ENCODE results near the gene SLC25A22.

Gene SLC25A22

GRCh38 chr11:764322-765024 lies 33.6 kb downstream of the SLC25A22 start:
- Histone ChIP-seq H3K9ac (ENCODE audit: low read length in 2 of 2) (no peak overlapping the region), H3K4me1 (ENCODE audit: control insufficient read depth, insufficient read depth, low read length) (no peaks in the 10 kb centered on the region), H3K4me3 (ENCODE audit: low read length in 2 of 2) (no peak overlapping the region), H3K9me3 (ENCODE audit: control insufficient read depth in 2 of 2, low read length in 2 of 2) (no peaks in the 10 kb centered on the region), H3K36me3 (ENCODE audit: control insufficient read depth in 2 of 2, insufficient read depth in 2 of 2, low read length in 2 of 2) (peaks cover 24 to 42% of the 10 kb centered on the region in 2 donors), H3K27ac (ENCODE audit: low read length) (no peak overlapping the region), H3K27me3 (ENCODE audit: control insufficient read depth in 1 of 2, insufficient read depth in 2 of 2, low read length in 2 of 2) (no peaks in the 10 kb centered on the region)

DNA sequence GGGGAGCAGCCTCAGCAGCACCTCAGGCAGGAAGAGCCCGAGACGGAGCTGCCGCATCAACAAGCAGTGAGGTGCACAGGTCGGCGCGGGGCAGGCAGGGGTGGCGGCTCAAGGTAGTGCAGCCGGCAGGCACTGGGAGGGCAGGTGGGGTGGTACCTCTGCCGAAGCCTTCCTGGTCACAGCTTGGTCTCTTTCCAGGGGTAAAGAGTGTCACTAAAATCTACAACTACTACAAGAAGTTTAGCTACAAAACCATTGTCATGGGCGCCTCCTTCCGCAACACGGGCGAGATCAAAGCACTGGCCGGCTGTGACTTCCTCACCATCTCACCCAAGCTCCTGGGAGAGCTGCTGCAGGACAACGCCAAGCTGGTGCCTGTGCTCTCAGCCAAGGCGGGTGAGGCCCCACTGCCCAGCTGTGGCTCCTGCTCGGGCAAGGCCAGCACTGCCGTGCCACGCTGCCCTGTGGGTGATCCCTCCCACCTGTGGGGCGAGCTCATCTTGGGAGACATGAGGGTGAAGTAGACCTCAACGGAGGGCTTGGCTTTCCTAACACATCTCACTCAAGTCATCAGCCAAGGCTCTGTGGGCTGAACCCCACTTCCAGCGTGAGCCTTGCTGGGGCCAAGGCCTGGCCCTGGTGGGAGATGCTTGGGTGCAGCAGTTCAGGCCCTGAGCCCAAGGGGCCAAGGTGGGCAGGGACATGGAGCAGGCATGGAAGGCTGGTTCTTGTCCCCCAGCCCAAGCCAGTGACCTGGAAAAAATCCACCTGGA lies 34.3 kb downstream of the SLC25A22 start:
- no peaks in the 10 kb centered on the region for H3K27me3 ChIP-seq (ENCODE audit: control insufficient read depth in 1 of 2, insufficient read depth in 2 of 2, low read length in 2 of 2)
- no peak overlapping the region for H3K9ac ChIP-seq (ENCODE audit: low read length in 2 of 2)
- H3K27ac ChIP-seq (ENCODE audit: low read length): no peak overlapping the region
- no peaks in the 10 kb centered on the region for H3K4me1 ChIP-seq (ENCODE audit: control insufficient read depth, insufficient read depth, low read length)
- H3K4me3 ChIP-seq (ENCODE audit: low read length in 2 of 2): no peak overlapping the region
- H3K36me3 ChIP-seq (ENCODE audit: control insufficient read depth in 2 of 2, insufficient read depth in 2 of 2, low read length in 2 of 2): peaks cover 26 to 44% of the 10 kb centered on the region in 2 donors
- H3K9me3 ChIP-seq (ENCODE audit: control insufficient read depth in 2 of 2, low read length in 2 of 2): no peaks in the 10 kb centered on the region

GRCh38 chr11:763073-763463 lies 35.0 kb downstream of the SLC25A22 start:
- peaks cover 26 to 44% of the 10 kb centered on the region in 2 donors for H3K36me3 ChIP-seq (ENCODE audit: control insufficient read depth in 2 of 2, insufficient read depth in 2 of 2, low read length in 2 of 2)
- H3K9ac ChIP-seq (ENCODE audit: low read length in 2 of 2): no peak overlapping the region
- H3K9me3 ChIP-seq (ENCODE audit: control insufficient read depth in 2 of 2, low read length in 2 of 2): no peaks in the 10 kb centered on the region
- no peaks in the 10 kb centered on the region for H3K4me1 ChIP-seq (ENCODE audit: control insufficient read depth, insufficient read depth, low read length)
- H3K27me3 ChIP-seq (ENCODE audit: control insufficient read depth in 1 of 2, insufficient read depth in 2 of 2, low read length in 2 of 2): no peaks in the 10 kb centered on the region
- no peak overlapping the region for H3K27ac ChIP-seq (ENCODE audit: low read length)
- no peak overlapping the region for H3K4me3 ChIP-seq (ENCODE audit: low read length in 2 of 2)

- Histone ChIP-seq H3K27ac (ENCODE audit: low read length) (no peak overlapping the region), H3K9me3 (ENCODE audit: control insufficient read depth in 2 of 2, low read length in 2 of 2) (no peaks in the 10 kb centered on the region), H3K9ac (ENCODE audit: low read length in 2 of 2) (no peak overlapping the region), H3K36me3 (ENCODE audit: control insufficient read depth in 2 of 2, insufficient read depth in 2 of 2, low read length in 2 of 2) (peaks cover 26 to 44% of the 10 kb centered on the region in 2 donors), H3K27me3 (ENCODE audit: control insufficient read depth in 1 of 2, insufficient read depth in 2 of 2, low read length in 2 of 2) (no peaks in the 10 kb centered on the region), H3K4me1 (ENCODE audit: control insufficient read depth, insufficient read depth, low read length) (no peaks in the 10 kb centered on the region), H3K4me3 (ENCODE audit: low read length in 2 of 2) (no peak overlapping the region)
Observed at GRCh38 chr11:762421-763072, 35.5 kb downstream of the SLC25A22 start.

DNA sequence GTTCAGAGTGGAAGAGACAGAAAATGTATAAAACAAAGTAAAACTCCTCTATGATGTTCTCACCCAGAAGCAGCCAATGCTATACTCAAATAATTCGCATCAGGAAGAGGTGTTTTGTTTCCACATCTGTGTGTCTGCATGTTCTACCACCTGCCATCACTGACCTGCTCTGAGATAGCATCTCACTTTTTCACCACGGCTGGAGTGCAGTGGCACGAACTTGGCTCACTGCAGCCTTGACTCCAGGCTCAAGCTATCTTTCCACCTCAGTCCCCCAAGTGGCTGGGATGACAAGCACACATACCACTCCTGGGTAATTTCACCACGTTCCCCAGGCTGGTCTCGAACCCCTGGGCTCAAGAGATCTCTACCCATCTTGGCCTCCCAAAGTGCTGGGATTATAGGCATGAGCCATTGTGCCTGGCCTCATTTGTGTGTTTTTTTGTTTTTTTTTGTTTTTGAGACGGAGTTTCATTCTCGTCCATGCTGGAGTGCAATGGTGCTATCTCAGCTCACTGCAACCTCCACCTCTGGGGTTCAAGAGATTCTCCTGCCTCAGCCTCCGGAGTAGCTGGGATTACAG lies 36.5 kb downstream of the SLC25A22 start:
- H3K9me3 ChIP-seq (ENCODE audit: control insufficient read depth in 2 of 2, low read length in 2 of 2): no peaks in the 10 kb centered on the region

GRCh38 chr11:760236-760635 lies 37.8 kb downstream of the SLC25A22 start:
- Histone ChIP-seq H3K36me3 (ENCODE audit: control insufficient read depth in 2 of 2, insufficient read depth in 2 of 2, low read length in 2 of 2) (peaks cover 25 to 43% of the 10 kb centered on the region in 2 donors), H3K4me1 (ENCODE audit: control insufficient read depth, insufficient read depth, low read length) (no peaks in the 10 kb centered on the region)

More for the DNA sequence above, 36.5 kb downstream of the SLC25A22 start:
- Histone ChIP-seq H3K36me3 (ENCODE audit: control insufficient read depth in 2 of 2, insufficient read depth in 2 of 2, low read length in 2 of 2) (peaks cover 27 to 39% of the 10 kb centered on the region in 2 donors), H3K27ac (ENCODE audit: low read length) (no peak overlapping the region), H3K27me3 (ENCODE audit: control insufficient read depth in 1 of 2, insufficient read depth in 2 of 2, low read length in 2 of 2) (no peaks in the 10 kb centered on the region), H3K9ac (ENCODE audit: low read length in 2 of 2) (no peak overlapping the region), H3K4me3 (ENCODE audit: low read length in 2 of 2) (no peak overlapping the region), H3K4me1 (ENCODE audit: control insufficient read depth, insufficient read depth, low read length) (no peaks in the 10 kb centered on the region)

GRCh38 chr11:749731-750130 lies 48.4 kb downstream of the SLC25A22 start:
- H3K4me3 ChIP-seq (ENCODE audit: low read length in 2 of 2): no peak overlapping the region
- H3K27ac ChIP-seq (ENCODE audit: low read length): no peak overlapping the region
- no peaks in the 10 kb centered on the region for H3K9me3 ChIP-seq (ENCODE audit: control insufficient read depth in 2 of 2, low read length in 2 of 2)
- H3K27me3 ChIP-seq (ENCODE audit: control insufficient read depth in 1 of 2, insufficient read depth in 2 of 2, low read length in 2 of 2): no peaks in the 10 kb centered on the region
- no peak overlapping the region for H3K9ac ChIP-seq (ENCODE audit: low read length in 2 of 2)
- peaks cover 0 to 3% of the 10 kb centered on the region in 2 donors for H3K36me3 ChIP-seq (ENCODE audit: control insufficient read depth in 2 of 2, insufficient read depth in 2 of 2, low read length in 2 of 2)
- peaks cover 30% of the 10 kb centered on the region for H3K4me1 ChIP-seq (ENCODE audit: control insufficient read depth, insufficient read depth, low read length)

More at GRCh38 chr11:760236-760635, 37.8 kb downstream of the SLC25A22 start:
- no peaks in the 10 kb centered on the region for H3K27me3 ChIP-seq (ENCODE audit: control insufficient read depth in 1 of 2, insufficient read depth in 2 of 2, low read length in 2 of 2)
- no peak overlapping the region for H3K4me3 ChIP-seq (ENCODE audit: low read length in 2 of 2)
- H3K9me3 ChIP-seq (ENCODE audit: control insufficient read depth in 2 of 2, low read length in 2 of 2): no peaks in the 10 kb centered on the region
- no peak overlapping the region for H3K9ac ChIP-seq (ENCODE audit: low read length in 2 of 2)
- H3K27ac ChIP-seq (ENCODE audit: low read length): no peak overlapping the region

- H3K9ac ChIP-seq (ENCODE audit: low read length in 2 of 2): peak overlapping the region; percentile 60 to 68
- no peak overlapping the region for H3K27ac ChIP-seq (ENCODE audit: low read length)
Observed at GRCh38 chr11:748007-748359, 50.1 kb downstream of the SLC25A22 start.

GRCh38 chr11:747158-748006 lies 50.7 kb downstream of the SLC25A22 start, which contains the start of gene TALDO1:
TALDO1 (plus strand) TSS chr11:747464; CDS start chr11:747482, 18 bp downstream.
- Histone ChIP-seq H3K9me3 (ENCODE audit: control insufficient read depth in 2 of 2, low read length in 2 of 2) (no peaks in the 10 kb centered on the region), H3K27ac (ENCODE audit: low read length) (peak within 1 kb of the TSS; percentile 55), H3K27me3 (ENCODE audit: control insufficient read depth in 1 of 2, insufficient read depth in 2 of 2, low read length in 2 of 2) (no peaks in the 10 kb centered on the region), H3K36me3 (ENCODE audit: control insufficient read depth in 2 of 2, insufficient read depth in 2 of 2, low read length in 2 of 2) (peaks cover 0 to under 1% of the 10 kb centered on the region in 2 donors), H3K4me3 (ENCODE audit: low read length in 2 of 2) (peak within 1 kb of the TSS; percentile 70 to 83), H3K4me1 (ENCODE audit: control insufficient read depth, insufficient read depth, low read length) (peaks cover 30% of the 10 kb centered on the region), H3K9ac (ENCODE audit: low read length in 2 of 2) (peak within 1 kb of the TSS; percentile 63 to 68)

More at GRCh38 chr11:748007-748359, 50.1 kb downstream of the SLC25A22 start:
- Histone ChIP-seq H3K4me3 (ENCODE audit: low read length in 2 of 2) (peak overlapping the region; percentile 70 to 83), H3K9me3 (ENCODE audit: control insufficient read depth in 2 of 2, low read length in 2 of 2) (no peaks in the 10 kb centered on the region), H3K36me3 (ENCODE audit: control insufficient read depth in 2 of 2, insufficient read depth in 2 of 2, low read length in 2 of 2) (peaks cover 0 to 3% of the 10 kb centered on the region in 2 donors), H3K4me1 (ENCODE audit: control insufficient read depth, insufficient read depth, low read length) (peaks cover 30% of the 10 kb centered on the region), H3K27me3 (ENCODE audit: control insufficient read depth in 1 of 2, insufficient read depth in 2 of 2, low read length in 2 of 2) (no peaks in the 10 kb centered on the region)
